SK-N-MC (cell line): Measurements from ENCODE around the gene SLC7A10.
A peak's percentile ranks its signal among the peaks of the same experiment; 100 is the strongest.
"Not testable (repeated sequence)": the region's sequence is repeated elsewhere in the genome, so short reads cannot be mapped to it uniquely, and the experiment has no call there.

ENCODE experiments used
- DNase-seq: peaks from one replicate; pipeline ENCODE4 v3.0.0-alpha.2; 2011; ENCODE audit warnings: low read depth, low spot score
- H3K27ac ChIP-seq: fragments of 200-600 bp; sonication (generic); 2 replicates; pipeline ENCODE4 v1.5.1; 2016; ENCODE audit warnings: mixed run types
- H3K36me3 ChIP-seq: fragments of 200-600 bp; sonication (generic); 2 replicates; pipeline ENCODE4 v1.6.1; 2017; ENCODE audit warnings: antibody characterized with exemption, low read length, mixed read lengths; ENCODE audit not compliant: insufficient read depth
- H3K4me3 ChIP-seq: fragments of 200-600 bp; sonication (generic); 2 replicates; pipeline ENCODE4 v1.5.1; 2016
- H3K9ac ChIP-seq: fragments of 200-600 bp; sonication (generic); 2 replicates; pipeline ENCODE4 v1.8.0; 2017; ENCODE audit warnings: mixed run types, mixed read lengths; ENCODE audit not compliant: insufficient read length
- H3K9me3 ChIP-seq: fragments of 200-600 bp; sonication (generic); 2 replicates; pipeline ENCODE4 v1.6.1; 2017; ENCODE audit warnings: low read depth, mild to moderate bottlenecking, antibody characterized with exemption, low read length, moderate library complexity, mixed read lengths
- EZH2 ChIP-seq: fragments of 200-600 bp; sonication (generic); IDR thresholded peaks from one replicate; pipeline ENCODE4 v1.6.1; 2017; ENCODE audit warnings: antibody characterized with exemption
- FOXP2 ChIP-seq: optimal IDR thresholded peaks from 2 replicates; pipeline ENCODE3; 2011; ENCODE audit warnings: mild to moderate bottlenecking, moderate library complexity; ENCODE audit not compliant: insufficient read depth; ENCODE audit errors: extremely low read length, control extremely low read depth
- POLR2AphosphoS5 ChIP-seq: IDR thresholded peaks from 2 replicates; pipeline ENCODE4 v1.6.1; 2012; ENCODE audit warnings: mild to moderate bottlenecking, low read depth, low read length, borderline replicate concordance

The SLC7A10 gene

GRCh38 chr19:33195645-33196347 is 29.9 kb downstream of the SLC7A10 start:
- DNase-seq: no peak
- TF ChIP-seq POLR2AphosphoS5: no peak
- TF ChIP-seq EZH2: no peak
- no peak for TF ChIP-seq FOXP2
- Histone ChIP-seq H3K9ac (peak overlapping the region; percentile 84), H3K27ac (no peak overlapping the region), H3K4me3 (peak overlapping the region; percentile 82), H3K9me3 (no peaks in the 10 kb centered on the region), H3K36me3 (peaks cover 10% of the 10 kb centered on the region; the same call in 1 of the 2 replicates)

- peak overlapping the region; percentile 84 for H3K9ac ChIP-seq
- H3K36me3 ChIP-seq: peaks cover 10% of the 10 kb centered on the region; the same call in 1 of the 2 replicates
- no peak for DNase-seq
- no peaks in the 10 kb centered on the region for H3K9me3 ChIP-seq
- peak overlapping the region; percentile 82 for H3K4me3 ChIP-seq
- H3K27ac ChIP-seq: no peak overlapping the region
- no peak for TF ChIP-seq POLR2AphosphoS5
- no peak for TF ChIP-seq EZH2
- TF ChIP-seq FOXP2: no peak
Observed at GRCh38 chr19:33194886-33195644, 30.6 kb downstream of the SLC7A10 start.

GRCh38 chr19:33194532-33194885 is 31.1 kb downstream of the SLC7A10 start:
- Histone ChIP-seq H3K9ac (peak overlapping the region; percentile 84), H3K4me3 (peak overlapping the region; percentile 82), H3K27ac (no peak overlapping the region), H3K9me3 (no peaks in the 10 kb centered on the region), H3K36me3 (peaks cover 10% of the 10 kb centered on the region; the same call in 1 of the 2 replicates)
- TF ChIP-seq FOXP2 (no peak), POLR2AphosphoS5 (no peak), EZH2 (no peak)
- no peak for DNase-seq

- H3K9ac ChIP-seq: peak within 1 kb of the TSS; percentile 84
- TF ChIP-seq POLR2AphosphoS5 (no peak), FOXP2 (no peak), EZH2 (no peak)
- peaks cover 10% of the 10 kb centered on the region; the same call in 1 of the 2 replicates for H3K36me3 ChIP-seq
- no peaks in the 10 kb centered on the region for H3K9me3 ChIP-seq
- H3K27ac ChIP-seq: no peak within 1 kb of the TSS
- H3K4me3 ChIP-seq: peak within 1 kb of the TSS; percentile 82
- DNase-seq: no peak
Observed at GRCh38 chr19:33193865-33194362, 31.7 kb downstream of the SLC7A10 start, which contains the start of gene LRP3. Gene LRP3 (plus strand): TSS chr19:33194330. CDS start chr19:33194786, 456 bp downstream.

GRCh38 chr19:33193269-33193864 is 32.3 kb downstream of the SLC7A10 start:
- no peaks in the 10 kb centered on the region for H3K9me3 ChIP-seq
- peak overlapping the region; percentile 75 for H3K4me3 ChIP-seq
- H3K9ac ChIP-seq: peak overlapping the region; percentile 2
- H3K36me3 ChIP-seq: peaks cover 8% of the 10 kb centered on the region; the same call in 1 of the 2 replicates
- TF ChIP-seq POLR2AphosphoS5 (no peak), FOXP2 (no peak), EZH2 (no peak)
- H3K27ac ChIP-seq: no peak overlapping the region
- no peak for DNase-seq

GRCh38 chr19:33192010-33192409 is 33.6 kb downstream of the SLC7A10 start:
- H3K9ac ChIP-seq: no peak overlapping the region

GRCh38 chr19:33191501-33191900 is 34.1 kb downstream of the SLC7A10 start:
- Histone ChIP-seq H3K9ac (no peak overlapping the region), H3K9me3 (no peaks in the 10 kb centered on the region), H3K36me3 (no peaks in the 10 kb centered on the region), H3K27ac (no peak overlapping the region), H3K4me3 (no peak overlapping the region)
- TF ChIP-seq POLR2AphosphoS5 (no peak), EZH2 (no peak), FOXP2 (no peak)
- no peak for DNase-seq

More at GRCh38 chr19:33192010-33192409, 33.6 kb downstream of the SLC7A10 start:
- H3K27ac ChIP-seq: no peak overlapping the region
- H3K4me3 ChIP-seq: no peak overlapping the region
- H3K36me3 ChIP-seq: peaks cover 5% of the 10 kb centered on the region; the same call in 1 of the 2 replicates
- TF ChIP-seq POLR2AphosphoS5: no peak
- no peak for TF ChIP-seq EZH2
- TF ChIP-seq FOXP2: no peak
- H3K9me3 ChIP-seq: no peaks in the 10 kb centered on the region
- no peak for DNase-seq

- H3K9me3 ChIP-seq, H3K36me3 ChIP-seq, H3K4me3 ChIP-seq, H3K27ac ChIP-seq, DNase-seq, H3K9ac ChIP-seq: not testable (repeated sequence)
Observed at GRCh38 chr19:33191092-33191491, 34.6 kb downstream of the SLC7A10 start.
